C4-2B (cell line): Measurements from ENCODE around the gene TRIM59.

Experiments used
- ZFX ChIP-seq: fragments of 450-650 bp; IDR thresholded peaks from 2 replicates; pipeline ENCODE4 v1.6.1; 2017
- TF ChIP-seq, protein P1 (sequence below): fragments of 450-650 bp; conservative IDR thresholded peaks from 2 replicates; pipeline ENCODE4 v1.5.1; 2017; ENCODE audit warnings: mild to moderate bottlenecking

- TF ChIP-seq, protein P1, sequence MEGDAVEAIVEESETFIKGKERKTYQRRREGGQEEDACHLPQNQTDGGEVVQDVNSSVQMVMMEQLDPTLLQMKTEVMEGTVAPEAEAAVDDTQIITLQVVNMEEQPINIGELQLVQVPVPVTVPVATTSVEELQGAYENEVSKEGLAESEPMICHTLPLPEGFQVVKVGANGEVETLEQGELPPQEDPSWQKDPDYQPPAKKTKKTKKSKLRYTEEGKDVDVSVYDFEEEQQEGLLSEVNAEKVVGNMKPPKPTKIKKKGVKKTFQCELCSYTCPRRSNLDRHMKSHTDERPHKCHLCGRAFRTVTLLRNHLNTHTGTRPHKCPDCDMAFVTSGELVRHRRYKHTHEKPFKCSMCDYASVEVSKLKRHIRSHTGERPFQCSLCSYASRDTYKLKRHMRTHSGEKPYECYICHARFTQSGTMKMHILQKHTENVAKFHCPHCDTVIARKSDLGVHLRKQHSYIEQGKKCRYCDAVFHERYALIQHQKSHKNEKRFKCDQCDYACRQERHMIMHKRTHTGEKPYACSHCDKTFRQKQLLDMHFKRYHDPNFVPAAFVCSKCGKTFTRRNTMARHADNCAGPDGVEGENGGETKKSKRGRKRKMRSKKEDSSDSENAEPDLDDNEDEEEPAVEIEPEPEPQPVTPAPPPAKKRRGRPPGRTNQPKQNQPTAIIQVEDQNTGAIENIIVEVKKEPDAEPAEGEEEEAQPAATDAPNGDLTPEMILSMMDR = no peak
- TF ChIP-seq ZFX = no peak
Measured at GRCh38 chr3:160395297-160395696, 54.3 kb downstream of the TRIM59 start.
